HG03558 (cell line): ENCODE measurements around the gene PEX10.
A peak's percentile ranks its signal among the peaks of the same experiment; 100 is the strongest.
"Not testable (repeated sequence)": the region's sequence is repeated elsewhere in the genome, so short reads cannot be mapped to it uniquely, and the experiment has no call there.

ENCODE experiments used
- ATAC-seq: cut with Tn5 transposase; IDR thresholded peaks from one replicate; pipeline ENCODE4 v1.9.1; 2021; ENCODE audit warnings: moderate number of reproducible peaks; ENCODE audit not compliant: unreplicated experiment; ENCODE audit errors: extremely low read depth

Gene PEX10

DNA sequence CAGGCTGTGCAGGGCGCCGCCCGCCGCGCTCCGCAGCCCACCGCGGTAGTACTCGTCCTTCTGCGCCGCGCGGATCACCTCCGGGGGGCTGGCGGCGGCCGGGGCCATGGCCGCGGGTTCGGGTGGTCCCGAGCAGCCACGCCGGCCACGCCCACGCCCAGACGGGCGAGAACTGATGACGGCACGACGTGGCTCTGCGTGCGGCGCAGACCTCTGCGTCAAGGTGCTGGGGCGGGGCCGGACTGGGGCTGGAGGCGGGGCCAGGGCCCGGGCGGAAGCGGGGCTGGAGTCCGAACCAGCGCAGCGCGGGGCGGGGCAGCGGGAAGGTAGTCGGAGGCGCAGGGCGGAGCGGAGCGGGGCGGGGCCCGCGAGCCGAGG lies at the start of gene PEX10:
TSS of gene PEX10 (minus strand) at position 170 of the 378 bp plus-strand sequence. CDS start at position 108, 62 bp downstream.
- ATAC-seq = peak; percentile 46

DNA sequence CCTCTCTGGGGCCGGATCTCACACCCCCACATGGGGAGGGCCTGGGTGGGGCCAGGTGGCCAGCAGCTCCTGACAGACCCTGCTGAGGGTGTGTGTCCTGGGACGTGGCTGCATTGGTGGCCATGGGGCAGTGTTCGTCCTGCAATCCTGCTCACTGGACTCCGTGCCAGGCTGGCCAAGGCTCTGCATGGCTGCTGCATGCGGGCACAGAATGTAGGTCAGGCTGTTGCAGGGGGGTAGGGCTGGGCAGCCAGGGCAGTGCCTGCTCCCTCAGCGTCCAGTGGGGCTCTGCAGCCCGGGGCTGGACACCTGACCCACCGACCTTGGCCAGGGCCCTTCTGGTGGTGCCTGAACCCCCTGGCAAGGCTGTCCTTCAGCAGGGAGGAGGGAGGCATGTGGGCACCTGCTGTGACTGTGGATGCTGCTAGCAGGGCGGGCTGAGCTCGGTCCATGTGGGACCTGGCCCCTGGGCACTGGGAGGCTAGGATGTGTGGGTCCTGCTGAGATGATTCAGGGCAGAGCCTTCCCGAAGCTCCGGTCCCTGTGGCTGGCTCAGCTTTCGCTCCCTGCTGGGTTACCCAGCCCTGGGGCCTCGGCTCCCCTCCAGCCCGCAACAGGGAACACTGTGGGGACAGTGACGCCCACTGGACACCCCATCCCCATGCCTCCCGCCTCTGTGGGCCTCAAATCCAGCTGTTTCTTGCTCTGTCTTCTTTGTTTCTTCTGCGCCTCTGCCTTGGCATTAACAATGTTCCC lies 48.8 kb upstream of the PEX10 start:
- ATAC-seq = no peak

DNA sequence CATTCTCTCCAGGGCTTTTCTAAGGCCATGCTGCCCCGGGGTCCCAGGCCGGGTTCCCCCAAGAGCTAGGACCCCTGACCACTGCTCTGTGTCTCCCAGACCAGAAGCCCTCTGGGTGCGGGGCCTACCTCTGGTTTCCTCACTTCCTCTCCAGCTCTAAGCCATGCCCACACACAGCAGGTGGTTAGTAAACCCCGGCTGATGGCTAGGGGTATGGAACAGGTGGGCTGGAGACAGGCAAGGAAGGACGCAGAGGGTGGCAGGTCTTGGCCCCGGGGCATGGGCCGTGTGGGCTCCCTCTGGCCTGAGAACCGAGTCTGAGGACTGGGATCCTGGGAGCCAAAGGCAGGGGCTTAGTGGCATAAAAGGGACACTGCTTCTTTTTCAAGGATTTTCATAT lies 47.8 kb upstream of the PEX10 start:
- no peak for ATAC-seq

DNA sequence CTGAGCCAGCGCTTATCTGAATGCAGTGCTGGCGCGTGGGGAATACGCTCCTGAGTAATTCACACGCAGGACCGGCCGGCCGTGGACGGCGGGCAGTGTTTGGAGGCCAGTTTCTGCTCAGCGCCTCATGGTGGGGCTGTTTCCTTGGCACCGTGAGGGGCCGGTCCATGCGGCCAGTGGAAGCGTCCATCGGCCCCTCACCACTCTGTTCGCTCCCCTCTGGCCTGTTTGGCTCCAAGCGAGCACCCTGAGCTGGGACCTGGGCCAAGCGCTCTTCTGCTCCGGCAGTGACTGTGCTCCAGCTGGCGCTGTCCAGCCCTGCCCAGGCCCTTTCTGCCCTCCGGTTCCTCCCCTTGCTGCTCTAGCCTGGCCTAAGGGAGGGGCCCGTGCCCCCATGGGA lies 47.4 kb upstream of the PEX10 start:
- ATAC-seq = no peak

DNA sequence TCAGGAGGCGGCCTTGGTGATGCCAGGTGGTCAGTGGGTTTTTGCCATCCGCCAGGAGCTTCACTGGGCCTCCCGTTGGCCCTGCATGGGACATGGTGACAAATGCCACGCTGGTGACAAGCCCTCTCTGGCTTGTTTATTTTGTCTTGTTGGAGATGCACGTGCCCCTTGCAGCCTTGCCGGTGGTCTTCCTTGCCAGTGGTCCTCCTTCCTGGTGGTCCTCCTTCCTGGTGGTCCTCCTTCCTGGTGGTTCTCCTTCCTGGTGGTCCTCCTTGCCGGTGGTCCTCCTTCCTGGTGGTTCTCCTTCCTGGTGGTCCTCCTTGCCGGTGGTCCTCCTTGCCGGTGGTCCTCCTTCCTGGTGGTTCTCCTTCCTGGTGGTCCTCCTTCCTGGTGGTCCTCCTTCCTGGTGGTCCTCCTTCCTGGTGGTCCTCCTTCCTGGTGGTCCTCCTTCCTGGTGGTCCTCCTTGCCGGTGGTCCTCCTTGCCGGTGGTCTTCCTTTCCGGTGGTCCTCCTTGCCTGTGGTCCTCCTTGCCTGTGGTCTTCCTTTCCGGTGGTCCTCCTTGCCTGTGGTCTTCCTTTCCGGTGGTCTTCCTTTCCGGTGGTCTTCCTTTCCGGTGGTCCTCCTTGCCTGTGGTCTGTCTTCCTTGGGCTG lies 46.9 kb upstream of the PEX10 start:
- ATAC-seq = not testable (repeated sequence)

DNA sequence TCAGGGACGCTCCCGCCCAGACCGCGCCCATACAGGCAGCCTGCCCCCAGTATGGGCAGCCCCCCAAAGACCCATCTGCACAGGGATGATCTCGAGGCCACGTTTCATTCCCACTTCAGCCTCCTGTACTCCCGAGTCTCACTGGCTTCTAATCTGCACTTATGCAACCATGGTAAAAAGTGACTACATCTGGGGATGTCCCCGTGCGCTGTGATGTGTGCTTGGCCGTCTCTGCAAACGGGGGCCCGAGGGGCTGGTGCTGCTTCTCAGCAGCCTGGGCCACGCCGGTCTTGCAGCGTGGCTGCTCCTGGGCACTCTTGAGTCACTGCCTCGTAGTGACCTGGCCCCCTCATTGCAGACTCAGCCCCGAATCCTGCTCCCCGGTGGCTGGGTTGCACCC lies 46.3 kb upstream of the PEX10 start:
- ATAC-seq = no peak

DNA sequence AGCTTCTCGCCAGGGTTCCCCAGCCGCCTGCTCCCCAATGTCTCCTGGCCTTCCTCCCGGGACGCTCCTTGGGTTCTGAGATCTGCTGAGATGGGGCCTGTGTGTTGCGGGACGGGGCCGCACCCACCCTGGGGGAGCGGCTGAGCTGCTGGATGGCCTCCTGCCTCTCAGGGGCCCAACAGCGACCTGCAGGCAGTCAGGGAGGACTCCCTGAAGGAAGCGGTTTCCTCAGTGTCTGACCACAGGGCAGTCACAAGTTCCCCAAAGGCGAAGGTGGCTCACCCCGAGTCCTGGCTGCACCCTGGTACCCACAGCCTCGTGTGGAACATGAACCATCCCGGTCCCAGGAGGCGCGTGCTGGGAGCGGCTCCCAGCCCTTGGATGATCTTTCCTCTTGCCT lies 45.1 kb upstream of the PEX10 start:
- no peak for ATAC-seq

DNA sequence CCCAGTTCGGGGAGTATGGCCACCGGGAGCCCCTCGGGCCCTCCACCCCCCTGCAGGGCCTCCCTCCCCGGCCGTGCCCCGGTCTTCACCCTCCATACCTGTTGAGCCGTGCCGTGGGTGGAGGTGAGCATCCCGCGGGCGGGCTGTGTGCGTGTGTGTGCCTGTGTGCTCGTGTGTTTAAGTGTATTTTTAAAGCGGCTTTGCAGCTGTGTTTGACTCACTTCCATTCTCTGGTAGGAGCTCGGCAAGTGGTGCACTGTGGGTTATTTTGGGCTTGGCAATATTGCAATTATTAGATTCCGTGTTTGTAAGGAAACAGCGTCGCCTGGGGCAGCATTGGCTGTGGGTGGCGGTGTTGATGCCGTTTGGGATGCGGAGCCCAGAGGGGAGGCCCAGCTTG lies 43.4 kb upstream of the PEX10 start:
- no peak for ATAC-seq

DNA sequence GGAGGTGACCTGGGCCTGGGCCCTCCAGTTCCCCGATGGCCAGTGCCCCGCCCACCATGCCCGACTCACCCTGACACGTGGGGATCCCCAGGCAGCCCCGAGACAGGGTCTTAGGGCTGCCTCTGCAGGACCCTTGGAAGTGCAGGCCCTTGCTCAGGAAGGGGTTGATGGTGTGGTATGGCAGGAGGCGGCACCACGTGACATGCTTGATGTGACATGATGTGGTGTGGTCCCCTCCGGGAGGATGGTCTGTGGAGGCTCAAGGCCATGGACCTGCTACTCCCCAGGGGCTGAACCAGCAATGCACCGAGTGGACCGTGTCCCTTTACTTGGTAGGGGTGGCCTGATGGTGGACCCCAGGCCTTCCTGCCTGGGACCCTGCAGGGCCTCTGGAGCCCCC lies 41.9 kb upstream of the PEX10 start:
- no peak for ATAC-seq

DNA sequence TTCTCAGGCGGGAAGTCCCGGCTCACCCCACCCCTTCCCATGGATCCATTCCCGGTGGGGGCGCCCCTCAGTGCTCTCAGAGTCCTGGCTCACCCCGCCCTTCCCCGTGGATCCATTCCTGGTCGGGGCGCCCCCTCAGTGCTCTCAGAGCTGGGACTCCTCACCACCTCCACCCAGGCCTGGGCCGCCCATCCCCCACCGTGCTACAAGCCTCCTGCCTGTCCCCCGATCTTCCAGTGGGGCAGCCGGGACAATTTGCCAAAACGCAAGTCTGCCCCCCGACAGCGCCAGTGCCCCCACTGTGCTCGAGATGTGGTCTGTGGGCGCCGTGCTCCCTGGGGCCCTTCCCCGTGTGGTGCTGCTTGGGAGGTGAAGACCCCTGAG lies 40.6 kb upstream of the PEX10 start:
- no peak for ATAC-seq

DNA sequence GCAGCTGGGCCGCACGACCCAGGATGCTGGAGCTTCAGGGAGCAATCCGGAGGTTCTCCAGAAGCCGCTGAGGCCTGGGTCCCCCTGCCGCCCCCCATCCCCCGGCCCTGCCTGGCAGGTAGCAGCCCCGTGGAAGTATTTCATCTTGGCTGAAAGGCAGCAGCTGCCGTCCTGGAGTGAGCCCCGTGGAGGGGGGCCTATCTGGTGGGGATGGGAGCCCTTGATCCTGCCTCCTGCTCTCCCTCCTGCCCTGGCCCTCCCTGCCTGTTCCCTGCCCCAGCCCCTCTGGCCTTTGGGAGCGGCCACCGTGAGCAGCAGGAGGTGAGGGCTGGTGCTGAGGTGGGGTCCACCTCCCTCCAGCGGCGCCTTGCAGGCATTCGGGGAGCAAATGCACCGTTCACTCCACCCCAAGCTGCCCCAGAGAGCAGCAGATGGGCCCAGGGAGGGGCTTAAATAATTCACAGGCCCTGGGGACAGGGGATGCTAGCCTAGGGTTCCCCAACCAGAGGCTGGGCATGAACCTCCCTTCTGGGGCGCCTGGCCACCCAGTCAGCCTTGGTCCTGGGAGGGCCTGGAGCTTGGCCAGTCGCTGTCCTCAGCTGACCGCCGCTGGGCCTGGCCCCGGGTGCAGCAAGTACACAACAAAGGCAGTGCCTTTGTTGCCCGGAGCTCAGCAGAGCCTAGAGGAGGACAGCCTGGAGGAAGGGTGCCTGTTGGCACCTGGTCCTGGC lies 40.0 kb upstream of the PEX10 start:
- ATAC-seq = no peak

DNA sequence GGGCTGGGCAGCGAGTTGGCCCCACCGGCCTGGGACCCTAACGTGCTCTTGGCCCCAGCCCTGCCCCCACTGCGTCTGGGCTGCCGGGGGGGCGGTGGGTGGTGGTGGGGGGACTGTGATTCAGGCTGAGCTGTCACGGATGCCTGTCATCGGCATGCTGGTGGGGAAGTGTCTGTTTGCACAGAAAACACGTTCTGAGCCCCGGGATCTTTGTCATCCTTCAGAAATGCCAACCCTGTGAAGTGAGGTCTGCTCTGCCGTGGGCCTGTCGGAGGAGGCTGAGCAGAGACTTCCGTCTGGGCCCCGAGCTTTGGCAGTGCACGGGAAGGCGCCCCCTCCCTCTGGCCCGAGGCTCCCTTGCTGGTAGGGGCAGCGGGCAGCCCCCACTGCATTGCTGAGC lies 39.4 kb upstream of the PEX10 start:
- ATAC-seq = no peak

DNA sequence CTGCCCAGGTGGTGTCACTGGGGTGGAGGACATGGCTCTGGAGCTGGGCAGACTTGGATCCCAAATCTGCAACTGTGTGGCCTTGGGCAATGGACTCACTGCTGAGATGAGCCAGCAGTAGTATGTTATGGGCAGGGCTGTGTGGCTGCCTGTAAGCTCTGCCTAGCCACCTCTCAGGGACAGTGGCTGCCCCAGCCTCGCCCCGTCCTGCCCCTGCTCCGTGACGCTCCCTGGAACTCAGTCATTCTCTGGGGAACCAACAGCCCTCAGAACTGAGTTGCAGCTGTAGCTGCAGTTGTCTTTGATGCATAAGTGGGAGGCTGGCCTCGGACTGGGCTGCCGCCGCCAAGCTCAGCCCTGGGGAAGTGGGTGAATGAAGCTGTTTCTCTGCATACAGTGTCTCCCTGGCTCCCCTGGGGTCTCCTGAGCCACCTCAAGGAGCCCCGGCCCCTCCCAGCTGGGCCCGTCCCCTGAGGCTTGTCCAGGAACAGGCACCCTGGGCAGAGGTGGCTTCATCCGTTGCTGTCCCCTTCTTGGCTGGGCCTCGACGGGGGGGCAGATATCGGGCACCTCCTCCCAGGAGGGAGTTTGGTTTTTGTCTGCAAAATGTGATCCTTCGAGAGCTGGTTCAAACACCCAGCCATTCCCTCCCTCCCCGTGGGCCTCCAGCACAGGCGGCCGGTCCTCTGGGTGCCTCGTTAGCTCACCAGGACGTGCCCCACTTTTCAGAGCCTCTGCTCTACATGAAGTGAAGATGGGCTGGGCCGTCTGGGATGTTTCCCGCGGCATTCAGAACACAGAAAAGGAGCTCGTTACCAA lies 37.5 kb upstream of the PEX10 start:
- no peak for ATAC-seq

DNA sequence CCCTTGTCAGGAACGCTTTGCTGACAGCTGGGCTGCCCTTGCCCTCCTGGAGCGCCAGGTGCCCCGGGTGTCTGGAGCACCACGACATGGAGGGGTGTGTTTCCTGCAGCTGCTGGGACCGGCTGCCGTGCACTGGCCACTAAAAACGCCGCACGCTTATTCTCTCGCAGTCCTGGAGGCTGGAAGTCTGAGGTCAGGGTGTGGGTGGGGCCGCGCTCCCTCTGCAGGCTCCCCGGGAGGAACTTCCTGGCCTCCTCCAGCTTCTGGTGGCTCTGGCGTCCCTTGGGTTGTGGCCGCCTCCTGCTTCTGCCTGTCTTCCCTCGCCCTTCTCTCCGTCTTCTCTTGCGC lies 35.7 kb upstream of the PEX10 start:
- ATAC-seq = no peak

DNA sequence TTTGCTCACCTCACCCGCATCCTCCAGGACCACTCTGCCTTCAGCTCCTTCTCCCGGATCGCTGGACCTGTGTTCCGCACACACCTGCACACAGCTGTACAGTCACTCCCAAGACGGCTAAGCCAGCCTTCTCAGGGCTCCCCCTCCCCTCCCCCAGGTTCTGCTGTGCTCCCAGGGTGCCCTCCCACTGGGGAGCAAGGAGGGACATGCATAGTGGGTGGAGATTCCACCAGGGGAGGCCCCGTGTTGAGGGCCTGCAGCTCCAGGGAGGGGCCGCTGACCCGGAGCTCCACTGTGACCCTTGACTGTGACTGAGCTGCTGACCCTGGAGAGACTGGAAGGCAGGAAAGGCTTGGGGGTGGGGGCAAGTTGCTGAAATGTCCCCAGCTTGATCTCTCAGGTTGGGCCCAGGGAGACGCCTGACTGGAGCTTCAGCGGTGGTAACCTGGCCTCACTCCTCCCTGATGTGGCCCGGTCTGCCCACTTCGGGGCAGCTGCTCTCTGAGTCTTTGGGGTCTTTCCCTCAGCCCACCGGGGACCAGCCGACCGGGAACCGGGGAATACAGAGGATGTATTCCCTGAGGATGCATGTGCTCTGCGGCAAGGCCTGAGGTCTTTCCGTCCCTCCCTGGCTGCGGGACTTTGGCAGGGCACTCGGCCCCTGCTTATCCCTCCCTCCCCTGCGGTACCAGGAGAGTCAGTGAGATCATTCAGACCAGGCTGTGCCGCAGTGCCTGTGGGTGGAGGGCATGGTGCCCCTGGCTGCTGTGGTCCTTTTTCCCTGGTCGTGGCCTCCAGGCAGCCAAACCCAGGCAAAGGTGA lies 35.1 kb upstream of the PEX10 start:
- no peak for ATAC-seq

DNA sequence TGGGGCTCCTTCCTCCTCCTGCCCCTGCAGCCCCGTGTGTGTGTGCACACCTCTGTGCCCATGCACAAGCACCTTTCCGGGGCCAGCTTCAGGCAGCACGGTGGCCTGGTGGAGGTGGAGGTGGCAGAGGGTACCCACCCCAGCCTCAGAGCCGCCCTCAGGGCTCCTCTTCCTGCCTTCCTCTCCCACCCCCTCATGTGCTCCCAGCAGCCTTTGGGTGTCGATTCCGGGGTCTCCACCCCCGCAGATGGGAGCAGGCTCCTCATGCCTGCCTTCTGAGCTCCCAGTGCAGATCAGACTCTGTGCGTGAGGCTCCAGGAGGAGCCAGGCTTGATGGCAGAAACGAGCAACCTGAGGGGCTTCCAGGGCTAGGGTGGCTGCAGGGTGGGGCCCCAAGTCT lies 34.5 kb upstream of the PEX10 start:
- no peak for ATAC-seq

DNA sequence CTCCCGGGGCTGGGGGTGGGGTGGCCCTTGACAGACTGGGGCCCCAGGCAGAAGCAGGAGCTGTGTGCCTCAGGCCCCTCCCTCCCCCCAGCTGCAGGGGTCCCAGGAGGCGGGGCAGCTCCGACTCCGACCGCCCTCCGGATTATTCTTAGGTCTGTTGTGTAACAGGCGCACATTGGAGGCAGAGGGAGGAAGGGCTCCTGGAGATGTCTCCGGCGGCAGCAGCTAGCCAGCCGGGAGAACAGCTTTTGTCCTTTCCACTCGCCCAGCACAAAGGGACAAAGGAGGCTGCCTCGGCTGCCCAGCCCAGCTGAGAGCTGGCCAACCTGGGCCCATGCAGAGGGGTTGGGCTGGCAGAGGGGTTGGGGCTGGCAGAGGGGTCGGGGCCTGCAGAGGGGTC lies 34.0 kb upstream of the PEX10 start:
- ATAC-seq = no peak

DNA sequence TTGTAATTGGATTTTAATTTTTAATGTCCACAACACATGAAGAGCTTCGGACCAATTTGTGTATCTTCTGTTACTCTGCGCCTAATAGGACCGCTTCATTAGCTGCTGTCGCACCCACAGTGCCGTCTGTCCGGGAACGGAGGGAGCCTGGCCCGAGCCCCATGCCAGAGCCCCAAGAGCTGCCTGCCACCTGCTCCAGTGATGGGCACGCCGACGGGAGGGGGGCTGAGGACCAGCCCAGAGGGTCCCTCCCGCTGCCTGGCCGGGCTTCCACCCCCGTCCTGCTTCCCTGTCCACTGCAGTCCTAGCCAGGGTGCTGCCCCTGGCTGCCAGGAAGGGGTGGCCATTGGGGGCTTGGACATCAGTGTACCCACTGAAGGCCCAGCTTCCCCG lies 33.5 kb upstream of the PEX10 start:
- ATAC-seq = no peak

DNA sequence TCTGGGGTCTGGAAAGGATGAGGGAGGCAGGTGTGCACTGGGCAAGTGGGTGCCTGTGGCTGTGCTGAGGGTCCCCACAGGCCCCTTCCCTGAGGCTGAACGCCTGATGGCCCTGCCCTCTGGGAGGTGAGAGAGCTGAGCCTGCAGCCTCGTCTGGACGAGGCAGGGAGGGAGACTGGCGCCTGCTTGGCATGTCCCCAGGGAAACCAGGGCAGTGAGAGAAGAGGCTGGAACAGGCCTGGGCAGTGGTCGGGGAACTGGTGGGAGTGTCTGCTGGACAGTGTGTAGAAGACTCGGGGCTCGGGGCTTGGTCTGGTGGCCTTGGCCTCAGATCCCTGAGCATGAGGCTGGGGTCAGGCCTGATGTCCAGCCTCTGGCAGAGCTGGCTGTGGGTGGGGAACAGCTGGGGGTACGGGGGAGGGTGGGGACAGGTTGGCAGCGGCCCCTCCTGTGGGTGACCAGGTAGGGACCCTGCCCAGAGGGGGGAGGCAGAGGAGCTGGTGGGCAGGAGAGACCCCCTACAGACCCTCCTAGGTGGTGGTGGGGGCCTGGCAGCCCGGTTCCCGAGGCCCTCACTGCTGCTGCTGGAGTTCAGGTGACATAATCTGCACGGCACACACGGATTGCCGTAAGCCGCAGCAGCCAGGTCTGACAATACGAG lies 32.9 kb upstream of the PEX10 start:
- no peak for ATAC-seq
